ENCODE measurements around the gene KRT15.

DNA sequence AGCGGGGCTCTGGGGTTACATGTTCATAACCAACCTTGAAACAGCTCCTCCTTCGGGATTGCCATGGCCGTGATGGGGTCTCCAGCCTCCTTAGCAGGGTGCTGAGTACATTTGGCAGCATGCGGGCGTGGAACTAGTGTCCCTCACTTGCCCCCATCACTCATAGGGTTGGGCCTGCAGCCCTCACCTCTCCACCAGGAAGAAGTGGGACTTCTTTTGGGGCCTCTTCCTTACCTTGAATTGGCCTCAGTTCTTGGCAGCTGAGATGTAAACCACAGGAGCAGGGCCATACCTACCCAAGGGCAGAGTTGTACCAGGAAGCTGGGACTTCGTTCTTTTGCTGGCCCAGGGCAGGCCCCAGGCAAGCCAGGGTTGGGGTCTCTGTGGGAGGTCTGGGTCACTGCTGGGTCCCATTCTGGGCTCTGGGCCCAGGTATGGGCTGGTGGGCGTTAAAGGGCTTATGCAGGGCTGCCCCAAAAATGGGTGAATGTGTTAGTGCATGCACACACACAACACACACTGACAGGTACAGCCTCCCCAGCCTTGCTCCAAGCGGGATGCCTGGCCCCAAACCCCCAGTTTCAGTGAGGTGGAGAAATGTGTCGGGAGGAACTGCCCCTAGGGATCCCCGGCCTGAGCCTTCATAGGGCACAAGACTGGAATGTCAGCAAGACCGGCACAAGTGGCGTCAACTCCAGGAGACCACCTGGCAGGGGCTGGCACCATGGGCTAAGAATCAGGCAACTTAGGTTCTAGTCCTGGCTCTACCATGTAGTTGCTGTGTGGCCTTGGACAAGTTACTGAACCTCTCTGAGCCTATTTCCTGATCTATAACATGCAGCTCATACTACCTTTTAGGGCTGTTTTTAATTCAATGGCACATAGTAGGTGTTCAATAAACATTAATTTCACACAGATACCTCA lies 3.9 kb upstream of the KRT15 start:
- TF ChIP-seq CTCF (conservative IDR thresholded peaks at IDR 0.05), result no peak
- TF ChIP-seq ZFX (IDR thresholded peaks at IDR 0.05), result no peak
